Vagina (tissue), 2 donors: Measurements from ENCODE around the gene ZNF583. TPM values are rescaled to one million over a fixed set of nuclear protein-coding genes. Genes with fewer than 3 reads are reported as not detected.
A peak's percentile ranks its signal among the peaks of the same experiment; 100 is the strongest.

ENCODE experiments used
- DNase-seq, 2 donors: peaks; one replicate each; pipeline ENCODE4 v3.0.0-alpha.2; 2017; ENCODE audit errors: extremely low spot score in 2 of 2
- H3K27ac ChIP-seq: fragments of 200-600 bp; sonication (generic); one replicate; pipeline ENCODE4 v1.5.1; 2019
- H3K27me3 ChIP-seq: fragments of 200-600 bp; sonication (generic); one replicate; pipeline ENCODE4 v1.5.1; 2019
- H3K36me3 ChIP-seq, 2 donors: fragments of 200-600 bp; sonication (generic); one replicate each; pipeline ENCODE4 v1.5.1; 2017 to 2019
- H3K4me1 ChIP-seq: fragments of 200-600 bp; sonication (generic); one replicate; pipeline ENCODE4 v1.5.1; 2019
- H3K4me3 ChIP-seq, 2 donors: fragments of 200-600 bp; sonication (generic); 1 replicate in 1 of 2; 2 replicates in 1 of 2; pipeline ENCODE4 v1.5.1; 2016 to 2019
- H3K9me3 ChIP-seq: fragments of 200-600 bp; sonication (generic); one replicate; pipeline ENCODE4 v1.5.1; 2019
- POLR2A ChIP-seq, 2 donors: fragments of 450-650 bp; IDR thresholded peaks; one replicate each; pipeline ENCODE4 v1.6.1; 2017; ENCODE audit warnings: antibody characterized with exemption in 2 of 2, mild to moderate bottlenecking in 2 of 2, moderate library complexity in 2 of 2
- POLR2AphosphoS5 ChIP-seq, 2 donors: sonication (generic); formaldehyde crosslinking; IDR thresholded peaks; one replicate each; pipeline ENCODE4 v1.9.0; 2017; ENCODE audit warnings: antibody characterized with exemption in 2 of 2, mild to moderate bottlenecking in 2 of 2, low read depth in 1 of 2; ENCODE audit not compliant: insufficient read depth in 1 of 2
- intact Hi-C: fragments of 100-400 bp; cut with DNase I; formaldehyde crosslinking; loops from one replicate; pipeline ENCODE4 v1.15.1; 2023
- total RNA-seq: library from RNA; depleted of rRNA; stranded (reverse); fragments of >200 nt; gene quantifications from one replicate; pipeline ENCODE4 v1.2.3, GENCODE V29; 2016
- TF ChIP-seq, protein P1 (sequence below), 3 experiments: fragments of 450-650 bp in 2 of 3; fragments of 200-600 bp in 1 of 3; sonication (generic) in 1 of 3; IDR thresholded peaks; one replicate each; pipeline ENCODE4 v1.5.1; 2017 to 2019; ENCODE audit warnings: antibody characterized with exemption in 3 of 3, mild to moderate bottlenecking in 2 of 3, moderate library complexity in 2 of 3

The ZNF583 gene
- total RNA-seq, 1 donor from 2014 or later = 2.2 TPM

DNA sequence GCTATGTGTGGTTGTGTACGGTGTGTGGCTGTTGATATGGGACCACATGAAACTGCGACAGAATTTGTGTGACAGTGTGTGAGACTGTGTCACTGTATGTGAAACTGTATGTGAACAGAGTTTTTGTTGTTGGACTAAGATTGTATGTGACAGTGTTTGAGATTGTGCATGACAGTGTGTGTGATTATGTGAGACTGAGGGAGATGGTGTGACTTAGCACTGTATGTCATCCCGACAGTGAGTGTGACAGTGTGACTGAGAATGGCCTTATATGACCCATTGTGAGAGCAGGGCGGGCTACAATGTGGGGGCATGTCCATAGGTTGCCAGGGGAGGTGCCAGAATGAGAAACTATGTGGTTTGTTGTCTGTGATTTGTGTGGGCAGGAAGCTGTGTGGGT lies 930 bp downstream of the ZNF583 start:
- Histone ChIP-seq H3K9me3 (peaks cover 27% of the 10 kb centered on the region), H3K27me3 (no peaks in the 10 kb centered on the region), H3K36me3 (peaks cover 7 to 44% of the 10 kb centered on the region in 2 donors), H3K27ac (no peak overlapping the region), H3K4me3 (peak overlapping the region; percentile 62 to 65), H3K4me1 (peaks cover 19% of the 10 kb centered on the region)
- intact Hi-C loops = no loop called here
- DNase-seq = no peak
- no peak for TF ChIP-seq POLR2A (IDR thresholded peaks at IDR 0.05)
- TF ChIP-seq POLR2AphosphoS5 (IDR thresholded peaks at IDR 0.05; ENCODE audit: insufficient read depth in 1 of 2, low read depth in 1 of 2) = no peak
- TF ChIP-seq, protein P1, sequence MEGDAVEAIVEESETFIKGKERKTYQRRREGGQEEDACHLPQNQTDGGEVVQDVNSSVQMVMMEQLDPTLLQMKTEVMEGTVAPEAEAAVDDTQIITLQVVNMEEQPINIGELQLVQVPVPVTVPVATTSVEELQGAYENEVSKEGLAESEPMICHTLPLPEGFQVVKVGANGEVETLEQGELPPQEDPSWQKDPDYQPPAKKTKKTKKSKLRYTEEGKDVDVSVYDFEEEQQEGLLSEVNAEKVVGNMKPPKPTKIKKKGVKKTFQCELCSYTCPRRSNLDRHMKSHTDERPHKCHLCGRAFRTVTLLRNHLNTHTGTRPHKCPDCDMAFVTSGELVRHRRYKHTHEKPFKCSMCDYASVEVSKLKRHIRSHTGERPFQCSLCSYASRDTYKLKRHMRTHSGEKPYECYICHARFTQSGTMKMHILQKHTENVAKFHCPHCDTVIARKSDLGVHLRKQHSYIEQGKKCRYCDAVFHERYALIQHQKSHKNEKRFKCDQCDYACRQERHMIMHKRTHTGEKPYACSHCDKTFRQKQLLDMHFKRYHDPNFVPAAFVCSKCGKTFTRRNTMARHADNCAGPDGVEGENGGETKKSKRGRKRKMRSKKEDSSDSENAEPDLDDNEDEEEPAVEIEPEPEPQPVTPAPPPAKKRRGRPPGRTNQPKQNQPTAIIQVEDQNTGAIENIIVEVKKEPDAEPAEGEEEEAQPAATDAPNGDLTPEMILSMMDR (IDR thresholded peaks at IDR 0.05) = no peak

DNA sequence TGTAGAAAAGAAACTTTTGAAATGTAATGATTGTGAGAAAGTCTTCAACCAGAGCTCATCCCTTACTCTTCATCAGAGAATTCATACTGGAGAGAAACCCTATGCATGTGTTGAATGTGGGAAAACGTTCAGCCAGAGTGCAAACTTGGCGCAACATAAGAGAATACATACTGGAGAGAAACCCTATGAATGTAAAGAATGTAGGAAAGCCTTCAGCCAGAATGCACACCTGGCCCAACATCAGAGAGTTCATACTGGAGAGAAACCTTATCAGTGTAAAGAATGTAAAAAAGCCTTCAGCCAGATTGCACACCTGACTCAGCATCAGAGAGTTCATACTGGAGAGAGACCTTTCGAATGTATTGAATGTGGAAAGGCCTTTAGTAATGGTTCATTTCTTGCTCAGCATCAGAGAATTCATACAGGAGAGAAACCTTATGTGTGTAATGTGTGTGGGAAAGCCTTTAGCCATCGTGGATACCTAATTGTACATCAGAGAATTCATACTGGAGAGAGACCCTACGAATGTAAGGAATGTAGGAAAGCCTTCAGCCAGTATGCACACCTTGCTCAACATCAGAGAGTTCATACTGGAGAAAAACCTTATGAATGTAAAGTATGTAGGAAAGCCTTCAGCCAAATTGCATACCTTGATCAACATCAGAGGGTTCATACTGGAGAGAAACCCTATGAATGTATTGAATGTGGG lies 19.3 kb downstream of the ZNF583 start:
- intact Hi-C loops = no loop called here
- Histone ChIP-seq H3K4me1 (no peaks in the 10 kb centered on the region), H3K27me3 (no peaks in the 10 kb centered on the region), H3K9me3 (peaks cover 93% of the 10 kb centered on the region), H3K36me3 (peaks cover 3 to 51% of the 10 kb centered on the region in 2 donors), H3K27ac (no peak overlapping the region), H3K4me3 (no peak overlapping the region)
- TF ChIP-seq POLR2AphosphoS5 (IDR thresholded peaks at IDR 0.05; ENCODE audit: insufficient read depth in 1 of 2, low read depth in 1 of 2) = no peak
- no peak for TF ChIP-seq POLR2A (IDR thresholded peaks at IDR 0.05)
- TF ChIP-seq, protein P1 (IDR thresholded peaks at IDR 0.05) = no peak
- no peak for DNase-seq

DNA sequence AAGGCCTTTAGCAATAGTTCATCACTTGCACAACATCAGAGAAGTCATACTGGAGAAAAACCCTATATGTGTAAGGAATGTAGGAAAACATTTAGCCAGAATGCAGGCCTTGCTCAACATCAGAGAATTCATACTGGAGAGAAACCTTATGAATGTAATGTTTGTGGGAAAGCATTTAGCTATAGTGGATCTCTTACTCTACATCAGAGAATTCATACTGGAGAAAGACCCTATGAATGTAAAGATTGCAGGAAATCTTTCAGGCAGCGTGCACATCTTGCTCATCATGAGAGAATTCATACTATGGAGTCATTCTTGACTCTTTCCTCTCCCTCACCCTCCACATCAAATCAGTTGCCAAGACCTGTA lies 19.8 kb downstream of the ZNF583 start:
- no peaks in the 10 kb centered on the region for H3K4me1 ChIP-seq
- H3K27ac ChIP-seq = no peak overlapping the region
- peaks cover 3 to 46% of the 10 kb centered on the region in 2 donors for H3K36me3 ChIP-seq
- no peak for TF ChIP-seq POLR2AphosphoS5 (IDR thresholded peaks at IDR 0.05; ENCODE audit: insufficient read depth in 1 of 2, low read depth in 1 of 2)
- TF ChIP-seq, protein P1 (IDR thresholded peaks at IDR 0.05) = no peak
- no peak for TF ChIP-seq POLR2A (IDR thresholded peaks at IDR 0.05)
- peaks cover 93% of the 10 kb centered on the region for H3K9me3 ChIP-seq
- intact Hi-C loops = no loop called here
- no peaks in the 10 kb centered on the region for H3K27me3 ChIP-seq
- DNase-seq = no peak
- no peak overlapping the region for H3K4me3 ChIP-seq

DNA sequence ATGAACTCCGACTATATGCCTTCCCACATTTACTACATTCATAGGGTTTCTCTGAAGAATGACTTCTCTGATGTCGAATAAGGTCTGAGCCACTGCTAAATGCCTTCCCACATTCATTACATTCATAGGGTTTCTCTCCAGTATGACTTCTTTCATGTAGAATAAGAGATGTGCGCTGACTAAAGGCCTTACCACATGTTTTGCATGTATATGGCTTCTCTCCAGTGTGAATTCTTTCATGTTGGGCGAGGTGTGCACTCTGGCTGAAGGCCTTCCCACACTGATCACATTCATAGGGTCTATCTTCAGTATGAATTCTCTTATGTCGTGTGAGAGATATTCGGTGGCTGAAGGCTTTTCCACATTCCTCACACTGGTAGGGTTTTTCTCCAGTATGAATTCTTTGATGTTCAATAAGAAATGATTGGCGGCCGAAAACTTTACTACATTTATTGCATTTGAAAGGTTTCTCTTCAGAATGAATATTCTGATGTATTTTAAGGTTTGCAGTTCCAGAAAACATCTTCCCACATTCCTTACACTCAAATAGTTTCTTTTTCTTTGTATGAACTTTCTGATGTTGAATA lies 37.2 kb downstream of the ZNF583 start:
- H3K27ac ChIP-seq = no peak overlapping the region
- no peaks in the 10 kb centered on the region for H3K27me3 ChIP-seq
- peaks cover 74% of the 10 kb centered on the region for H3K9me3 ChIP-seq
- no peak overlapping the region for H3K4me3 ChIP-seq
- intact Hi-C loops = no loop called here
- H3K4me1 ChIP-seq = no peaks in the 10 kb centered on the region
- no peak for DNase-seq
- H3K36me3 ChIP-seq = peaks cover 0 to 47% of the 10 kb centered on the region in 2 donors
- TF ChIP-seq, protein P1 (IDR thresholded peaks at IDR 0.05) = no peak
- no peak for TF ChIP-seq POLR2AphosphoS5 (IDR thresholded peaks at IDR 0.05; ENCODE audit: insufficient read depth in 1 of 2, low read depth in 1 of 2)
- TF ChIP-seq POLR2A (IDR thresholded peaks at IDR 0.05) = no peak

DNA sequence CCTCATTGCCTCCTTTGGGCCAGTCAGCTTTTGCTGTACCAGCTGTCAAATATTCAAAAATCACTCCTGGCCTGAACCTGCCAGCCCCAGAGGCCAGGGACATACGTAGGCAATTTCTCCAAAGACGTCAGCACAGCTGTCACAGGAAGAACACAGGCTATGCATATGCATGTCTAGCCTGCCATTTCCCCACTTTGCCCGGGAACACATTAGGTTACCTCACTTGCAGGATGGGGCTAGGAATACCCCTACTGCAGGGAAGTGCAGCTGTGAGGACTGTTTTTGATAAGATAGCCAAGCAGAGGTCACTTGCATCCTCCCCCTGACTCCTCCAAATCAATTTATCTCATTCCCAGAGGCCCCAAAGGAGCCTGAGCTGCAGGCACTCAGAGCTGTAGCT lies 70.2 kb downstream of the ZNF583 start:
- no peak for DNase-seq
- Histone ChIP-seq H3K27ac (no peak overlapping the region), H3K4me3 (no peak overlapping the region), H3K36me3 (peaks cover 0 to 42% of the 10 kb centered on the region in 2 donors), H3K4me1 (peaks cover 17% of the 10 kb centered on the region), H3K9me3 (peaks cover 42% of the 10 kb centered on the region), H3K27me3 (no peaks in the 10 kb centered on the region)
- TF ChIP-seq POLR2AphosphoS5 (IDR thresholded peaks at IDR 0.05; ENCODE audit: insufficient read depth in 1 of 2, low read depth in 1 of 2) (no peak), POLR2A (IDR thresholded peaks at IDR 0.05) (no peak)
- TF ChIP-seq, protein P1 (IDR thresholded peaks at IDR 0.05) = no peak
- intact Hi-C loops = loop anchor here (10.0 kb wide), 1 partner anchor 90 kb away; the partner anchor contains the start of gene ZNF470
